Measurements from ENCODE around the gene MBTD1. TPM values are rescaled to one million over a fixed set of nuclear protein-coding genes. Genes with fewer than 3 reads are reported as not detected.
"Not testable (repeated sequence)": the region's sequence is repeated elsewhere in the genome, so short reads cannot be mapped to it uniquely, and the experiment has no call there.

The MBTD1 gene
- total and polyA plus RNA-seq, 4 donors: 2.4 to 14.2 (median 7.8) TPM

DNA sequence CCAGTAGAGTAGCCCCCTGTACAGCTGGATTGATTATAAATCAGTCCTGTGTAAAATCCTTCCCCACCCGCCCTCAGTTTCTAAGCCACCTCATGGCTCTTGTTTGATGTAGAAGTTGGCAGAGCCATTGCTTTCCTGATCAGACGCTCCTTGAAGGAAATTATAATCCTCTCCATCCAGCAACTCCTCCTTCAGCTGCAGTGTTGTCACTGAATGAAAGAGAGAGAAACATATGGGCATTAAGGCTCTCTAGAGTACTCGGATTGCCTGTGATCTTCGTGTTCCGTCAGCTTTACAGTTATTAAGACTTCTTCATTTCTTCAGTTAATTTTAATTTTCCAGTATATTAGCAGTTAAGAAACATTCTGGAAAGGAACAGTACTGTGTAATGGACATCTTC is 79.4 kb downstream of the MBTD1 start:
- H3K36me3 ChIP-seq (ENCODE audit: control insufficient read depth in 4 of 4, insufficient read depth in 3 of 4, low read depth in 1 of 4, low read length in 3 of 4): peaks cover 0 to 22% (median 11%) of the 10 kb centered on the region in 4 donors
- H3K27me3 ChIP-seq (ENCODE audit: control insufficient read depth in 4 of 4, insufficient read depth in 4 of 4, low read length in 3 of 4): no peaks in the 10 kb centered on the region
- DNase-seq (ENCODE audit: low spot score): no peak
- H3K4me3 ChIP-seq (ENCODE audit: low read depth in 1 of 3, low read length in 3 of 3): no peak overlapping the region
- TF ChIP-seq NR2F2 (IDR thresholded peaks at IDR 0.05) (no peak), RXRA (IDR thresholded peaks at IDR 0.05) (no peak), FOXA2 (IDR thresholded peaks at IDR 0.05) (no peak), EGR1 (IDR thresholded peaks at IDR 0.05; ENCODE audit: low read depth in 2 of 2) (no peak), RAD21 (IDR thresholded peaks at IDR 0.05) (no peak), YY1 (IDR thresholded peaks at IDR 0.05) (no peak)
- TF ChIP-seq, protein P1, sequence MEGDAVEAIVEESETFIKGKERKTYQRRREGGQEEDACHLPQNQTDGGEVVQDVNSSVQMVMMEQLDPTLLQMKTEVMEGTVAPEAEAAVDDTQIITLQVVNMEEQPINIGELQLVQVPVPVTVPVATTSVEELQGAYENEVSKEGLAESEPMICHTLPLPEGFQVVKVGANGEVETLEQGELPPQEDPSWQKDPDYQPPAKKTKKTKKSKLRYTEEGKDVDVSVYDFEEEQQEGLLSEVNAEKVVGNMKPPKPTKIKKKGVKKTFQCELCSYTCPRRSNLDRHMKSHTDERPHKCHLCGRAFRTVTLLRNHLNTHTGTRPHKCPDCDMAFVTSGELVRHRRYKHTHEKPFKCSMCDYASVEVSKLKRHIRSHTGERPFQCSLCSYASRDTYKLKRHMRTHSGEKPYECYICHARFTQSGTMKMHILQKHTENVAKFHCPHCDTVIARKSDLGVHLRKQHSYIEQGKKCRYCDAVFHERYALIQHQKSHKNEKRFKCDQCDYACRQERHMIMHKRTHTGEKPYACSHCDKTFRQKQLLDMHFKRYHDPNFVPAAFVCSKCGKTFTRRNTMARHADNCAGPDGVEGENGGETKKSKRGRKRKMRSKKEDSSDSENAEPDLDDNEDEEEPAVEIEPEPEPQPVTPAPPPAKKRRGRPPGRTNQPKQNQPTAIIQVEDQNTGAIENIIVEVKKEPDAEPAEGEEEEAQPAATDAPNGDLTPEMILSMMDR (IDR thresholded peaks at IDR 0.05; ENCODE audit: low read depth, low read length, missing input control): no peak
- TF ChIP-seq, protein P2, sequence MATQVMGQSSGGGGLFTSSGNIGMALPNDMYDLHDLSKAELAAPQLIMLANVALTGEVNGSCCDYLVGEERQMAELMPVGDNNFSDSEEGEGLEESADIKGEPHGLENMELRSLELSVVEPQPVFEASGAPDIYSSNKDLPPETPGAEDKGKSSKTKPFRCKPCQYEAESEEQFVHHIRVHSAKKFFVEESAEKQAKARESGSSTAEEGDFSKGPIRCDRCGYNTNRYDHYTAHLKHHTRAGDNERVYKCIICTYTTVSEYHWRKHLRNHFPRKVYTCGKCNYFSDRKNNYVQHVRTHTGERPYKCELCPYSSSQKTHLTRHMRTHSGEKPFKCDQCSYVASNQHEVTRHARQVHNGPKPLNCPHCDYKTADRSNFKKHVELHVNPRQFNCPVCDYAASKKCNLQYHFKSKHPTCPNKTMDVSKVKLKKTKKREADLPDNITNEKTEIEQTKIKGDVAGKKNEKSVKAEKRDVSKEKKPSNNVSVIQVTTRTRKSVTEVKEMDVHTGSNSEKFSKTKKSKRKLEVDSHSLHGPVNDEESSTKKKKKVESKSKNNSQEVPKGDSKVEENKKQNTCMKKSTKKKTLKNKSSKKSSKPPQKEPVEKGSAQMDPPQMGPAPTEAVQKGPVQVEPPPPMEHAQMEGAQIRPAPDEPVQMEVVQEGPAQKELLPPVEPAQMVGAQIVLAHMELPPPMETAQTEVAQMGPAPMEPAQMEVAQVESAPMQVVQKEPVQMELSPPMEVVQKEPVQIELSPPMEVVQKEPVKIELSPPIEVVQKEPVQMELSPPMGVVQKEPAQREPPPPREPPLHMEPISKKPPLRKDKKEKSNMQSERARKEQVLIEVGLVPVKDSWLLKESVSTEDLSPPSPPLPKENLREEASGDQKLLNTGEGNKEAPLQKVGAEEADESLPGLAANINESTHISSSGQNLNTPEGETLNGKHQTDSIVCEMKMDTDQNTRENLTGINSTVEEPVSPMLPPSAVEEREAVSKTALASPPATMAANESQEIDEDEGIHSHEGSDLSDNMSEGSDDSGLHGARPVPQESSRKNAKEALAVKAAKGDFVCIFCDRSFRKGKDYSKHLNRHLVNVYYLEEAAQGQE (IDR thresholded peaks at IDR 0.05): no peak
- TF ChIP-seq, protein P3, sequence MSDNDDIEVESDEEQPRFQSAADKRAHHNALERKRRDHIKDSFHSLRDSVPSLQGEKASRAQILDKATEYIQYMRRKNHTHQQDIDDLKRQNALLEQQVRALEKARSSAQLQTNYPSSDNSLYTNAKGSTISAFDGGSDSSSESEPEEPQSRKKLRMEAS (IDR thresholded peaks at IDR 0.05): no peak
- H3K9ac ChIP-seq (ENCODE audit: low read depth in 1 of 2, low read length in 2 of 2): no peak overlapping the region
- H3K9me3 ChIP-seq (ENCODE audit: control insufficient read depth in 4 of 4, low read length in 3 of 4): no peaks in the 10 kb centered on the region
- no peaks in the 10 kb centered on the region for H3K4me1 ChIP-seq (ENCODE audit: control insufficient read depth in 4 of 4, insufficient read depth in 4 of 4, low read length in 3 of 4)
- WGBS: 95% methylated on average over 5 of the region's 5 CpGs
- no peak overlapping the region for H3K27ac ChIP-seq (ENCODE audit: low read depth in 1 of 2, low read length in 2 of 2)

DNA sequence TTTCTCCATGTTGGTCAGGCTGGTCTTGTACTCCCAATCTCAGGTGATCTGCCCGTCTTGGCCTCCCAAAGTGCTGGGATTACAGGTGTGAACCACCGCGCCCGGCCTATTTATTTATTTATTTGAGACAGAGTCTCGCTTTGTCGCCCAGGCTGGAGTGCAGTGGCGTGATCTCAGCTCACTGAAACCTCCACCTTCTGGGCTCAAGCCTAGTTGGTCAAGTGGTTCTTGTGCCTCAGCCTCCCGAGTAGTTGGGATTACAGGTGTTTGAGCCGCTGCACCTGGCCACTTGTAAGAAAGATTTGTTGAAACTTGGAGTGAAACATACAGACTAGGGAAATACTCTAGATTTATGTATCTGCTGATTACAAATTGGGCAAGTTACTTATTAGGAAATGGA is 87.8 kb downstream of the MBTD1 start:
- 88% methylated on average over 9 of the region's 9 CpGs for WGBS
- not testable (repeated sequence) for H3K9ac ChIP-seq (ENCODE audit: low read depth in 1 of 2, low read length in 2 of 2); H3K27ac ChIP-seq (ENCODE audit: low read depth in 1 of 2, low read length in 2 of 2); H3K4me3 ChIP-seq (ENCODE audit: low read depth in 1 of 3, low read length in 3 of 3); H3K4me1 ChIP-seq (ENCODE audit: control insufficient read depth in 4 of 4, insufficient read depth in 4 of 4, low read length in 3 of 4); DNase-seq (ENCODE audit: low spot score); H3K27me3 ChIP-seq (ENCODE audit: control insufficient read depth in 4 of 4, insufficient read depth in 4 of 4, low read length in 3 of 4); H3K9me3 ChIP-seq (ENCODE audit: control insufficient read depth in 4 of 4, low read length in 3 of 4)
- peaks cover 8 to 26% (median 21%) of the 10 kb centered on the region in 4 donors for H3K36me3 ChIP-seq (ENCODE audit: control insufficient read depth in 4 of 4, insufficient read depth in 3 of 4, low read depth in 1 of 4, low read length in 3 of 4)

DNA sequence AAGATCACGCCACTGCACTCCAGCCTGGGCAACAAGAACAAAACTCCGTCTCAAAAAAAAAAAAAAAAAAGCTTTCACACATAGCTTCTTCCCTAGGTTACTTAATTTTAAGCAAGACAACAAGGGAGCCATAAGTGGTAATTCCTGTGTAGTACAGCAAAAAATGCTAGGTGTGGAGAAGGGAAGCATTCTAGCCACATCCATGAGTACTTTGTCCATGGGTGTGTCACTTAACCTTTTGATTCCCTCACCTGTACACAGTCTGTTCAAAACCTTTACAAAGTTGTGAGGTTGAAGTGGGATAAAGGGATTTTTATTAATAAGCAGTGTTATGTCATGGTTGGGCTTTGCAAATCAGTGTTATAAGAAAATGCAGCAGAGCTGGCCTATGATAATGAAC is 89.1 kb downstream of the MBTD1 start:
- peaks cover 0 to 10% (median 4%) of the 10 kb centered on the region in 4 donors for H3K4me1 ChIP-seq (ENCODE audit: control insufficient read depth in 4 of 4, insufficient read depth in 4 of 4, low read length in 3 of 4)
- no peak overlapping the region for H3K4me3 ChIP-seq (ENCODE audit: low read depth in 1 of 3, low read length in 3 of 3)
- no peak overlapping the region for H3K9ac ChIP-seq (ENCODE audit: low read depth in 1 of 2, low read length in 2 of 2)
- H3K27ac ChIP-seq (ENCODE audit: low read depth in 1 of 2, low read length in 2 of 2): no peak overlapping the region
- peaks cover 8 to 26% (median 21%) of the 10 kb centered on the region in 4 donors for H3K36me3 ChIP-seq (ENCODE audit: control insufficient read depth in 4 of 4, insufficient read depth in 3 of 4, low read depth in 1 of 4, low read length in 3 of 4)
- H3K9me3 ChIP-seq (ENCODE audit: control insufficient read depth in 4 of 4, low read length in 3 of 4): no peaks in the 10 kb centered on the region
- TF ChIP-seq HNF4G (IDR thresholded peaks at IDR 0.05): no peak
- TF ChIP-seq HNF4A (conservative IDR thresholded peaks at IDR 0.05): no peak
- TF ChIP-seq, protein P4, sequence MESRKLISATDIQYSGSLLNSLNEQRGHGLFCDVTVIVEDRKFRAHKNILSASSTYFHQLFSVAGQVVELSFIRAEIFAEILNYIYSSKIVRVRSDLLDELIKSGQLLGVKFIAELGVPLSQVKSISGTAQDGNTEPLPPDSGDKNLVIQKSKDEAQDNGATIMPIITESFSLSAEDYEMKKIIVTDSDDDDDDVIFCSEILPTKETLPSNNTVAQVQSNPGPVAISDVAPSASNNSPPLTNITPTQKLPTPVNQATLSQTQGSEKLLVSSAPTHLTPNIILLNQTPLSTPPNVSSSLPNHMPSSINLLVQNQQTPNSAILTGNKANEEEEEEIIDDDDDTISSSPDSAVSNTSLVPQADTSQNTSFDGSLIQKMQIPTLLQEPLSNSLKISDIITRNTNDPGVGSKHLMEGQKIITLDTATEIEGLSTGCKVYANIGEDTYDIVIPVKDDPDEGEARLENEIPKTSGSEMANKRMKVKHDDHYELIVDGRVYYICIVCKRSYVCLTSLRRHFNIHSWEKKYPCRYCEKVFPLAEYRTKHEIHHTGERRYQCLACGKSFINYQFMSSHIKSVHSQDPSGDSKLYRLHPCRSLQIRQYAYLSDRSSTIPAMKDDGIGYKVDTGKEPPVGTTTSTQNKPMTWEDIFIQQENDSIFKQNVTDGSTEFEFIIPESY (IDR thresholded peaks at IDR 0.05): no peak
- TF ChIP-seq FOXA1 (IDR thresholded peaks at IDR 0.05): no peak
- no peak for TF ChIP-seq RXRA (IDR thresholded peaks at IDR 0.05)
- TF ChIP-seq GABPA (IDR thresholded peaks at IDR 0.05 in 1 of 2, conservative IDR thresholded peaks at IDR 0.05 in 1 of 2): no peak
- no peak for TF ChIP-seq TAF1 (conservative IDR thresholded peaks at IDR 0.05)
- 88% methylated on average over 2 of the region's 2 CpGs for WGBS
- no peak for DNase-seq (ENCODE audit: low spot score)
- no peaks in the 10 kb centered on the region for H3K27me3 ChIP-seq (ENCODE audit: control insufficient read depth in 4 of 4, insufficient read depth in 4 of 4, low read length in 3 of 4)

Data from liver (tissue), 9 donors.